NCI-H2081 (cell line): ENCODE results near the gene ZDHHC20.

Source experiments
- DNase-seq, 2 experiments: peaks; one replicate each; lab custom pipeline; 2025; lab: John Stamatoyannopoulos, UW

Gene ZDHHC20

DNA sequence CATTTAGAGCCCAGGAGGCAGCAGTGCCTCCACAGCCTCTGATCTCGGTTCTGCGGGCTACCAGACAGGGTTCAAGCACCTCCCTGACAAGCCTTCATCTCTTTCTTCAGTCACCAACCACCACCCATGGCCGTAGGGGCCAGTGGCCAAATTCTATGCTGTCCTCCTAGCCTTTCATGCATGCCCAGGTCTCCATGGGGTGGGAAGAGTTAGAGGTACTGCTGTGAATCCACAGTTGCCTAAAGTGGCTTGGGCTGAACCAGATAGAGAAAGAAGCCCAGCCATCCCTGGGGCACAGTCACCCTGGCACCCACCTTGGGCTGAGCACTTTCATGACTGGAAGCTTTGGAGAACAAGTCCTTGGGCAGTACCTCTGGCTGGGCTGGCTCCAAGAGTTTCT is 97.4 kb downstream of the ZDHHC20 start:
- DNase-seq = no peak

DNA sequence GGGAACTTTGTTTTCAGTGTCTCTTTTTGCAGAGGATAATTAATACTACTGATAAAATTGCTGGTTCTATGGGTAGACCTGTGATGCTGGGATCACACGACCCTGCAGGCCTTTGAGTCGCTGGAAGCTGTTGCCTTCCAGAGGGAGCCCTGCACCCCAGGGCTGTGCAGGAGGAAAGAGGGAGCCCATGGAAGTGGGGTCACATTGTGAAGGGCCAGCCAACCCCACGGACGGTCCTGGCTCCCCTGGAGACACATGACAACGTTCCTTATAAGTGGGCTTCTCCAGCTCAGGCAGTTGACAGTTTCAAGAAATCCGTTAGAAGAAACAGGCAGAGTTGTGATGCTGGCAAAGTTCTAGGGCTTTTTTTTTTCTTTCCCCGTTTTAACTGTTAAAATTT is 98.0 kb downstream of the ZDHHC20 start:
- no peak for DNase-seq

DNA sequence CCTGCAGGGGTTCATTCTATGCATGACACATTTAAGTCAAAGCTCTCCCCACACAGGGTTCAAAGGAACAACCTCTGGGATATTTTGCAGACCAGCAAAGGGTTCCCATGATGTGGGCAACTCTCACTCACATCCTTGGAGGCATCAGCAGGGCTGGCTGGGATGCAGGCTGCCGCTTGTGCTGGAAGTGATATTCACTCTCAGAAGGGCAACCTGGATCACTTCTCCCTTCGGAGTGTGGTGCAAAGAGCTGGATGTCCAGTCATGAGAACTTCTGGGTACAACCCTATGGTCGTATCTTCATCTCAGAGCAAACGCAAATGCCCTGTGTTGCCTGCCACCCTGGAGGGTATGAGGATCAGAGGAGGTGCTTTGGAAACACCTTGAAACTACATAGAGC is 98.6 kb downstream of the ZDHHC20 start:
- DNase-seq = no peak

DNA sequence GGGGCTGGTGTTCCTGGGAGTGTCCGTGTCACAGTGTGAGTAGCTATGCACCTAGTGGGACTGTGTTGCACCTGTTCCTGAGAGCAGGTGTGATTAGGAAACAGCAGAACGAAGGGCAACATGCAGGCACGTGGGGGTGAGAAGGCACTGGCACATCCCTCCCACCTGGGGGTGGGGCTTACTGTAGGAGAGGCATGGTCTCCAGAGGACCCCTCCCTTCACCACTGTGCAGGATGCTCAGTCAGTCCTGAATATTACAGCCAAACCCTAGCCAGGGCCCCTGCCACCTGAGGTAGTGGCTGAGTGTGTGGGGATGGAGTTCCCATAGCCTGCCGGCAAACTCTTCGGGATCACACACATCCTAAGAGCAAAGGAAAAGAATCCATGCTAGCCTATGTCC is 99.2 kb downstream of the ZDHHC20 start:
- no peak for DNase-seq

DNA sequence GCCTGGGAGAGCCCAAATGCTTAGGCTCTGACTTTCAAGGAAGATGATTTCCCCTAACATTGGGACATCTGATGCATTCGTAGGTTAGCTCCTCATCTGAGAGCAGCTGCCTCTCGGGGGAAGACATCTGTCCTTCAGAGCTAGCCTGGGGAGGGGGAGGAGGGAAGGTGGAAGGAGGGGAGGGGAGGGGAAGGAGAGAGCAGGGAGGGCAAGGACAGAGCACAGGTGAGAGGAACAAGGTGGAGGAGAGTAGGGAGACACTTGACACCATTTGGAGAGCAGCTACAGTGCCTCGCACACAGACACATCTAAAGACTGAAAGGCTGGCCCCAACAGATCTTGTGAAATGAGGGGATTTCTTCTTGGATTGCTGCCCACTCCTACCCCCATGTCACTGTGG is 103.8 kb downstream of the ZDHHC20 start:
- no peak for DNase-seq

DNA sequence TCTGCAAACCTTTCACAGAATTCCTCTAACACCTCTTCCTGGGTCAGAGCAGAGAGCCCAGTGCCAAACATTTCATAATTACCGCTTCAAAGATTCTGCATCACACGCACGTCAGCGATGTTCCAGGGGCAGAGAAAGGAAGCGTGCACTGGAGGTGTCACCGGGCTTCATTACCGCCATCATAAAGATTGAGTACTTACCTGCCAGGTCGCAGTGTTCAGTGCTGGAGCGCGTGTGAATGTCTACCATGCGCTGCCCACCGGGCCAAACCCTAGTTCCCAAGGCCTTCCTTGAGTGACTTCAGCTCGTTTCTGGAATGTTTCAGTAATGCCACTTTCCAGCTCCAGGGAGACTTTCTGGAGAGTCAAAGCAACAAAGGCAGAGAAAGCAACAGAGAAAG is 104.4 kb downstream of the ZDHHC20 start:
- no peak for DNase-seq

DNA sequence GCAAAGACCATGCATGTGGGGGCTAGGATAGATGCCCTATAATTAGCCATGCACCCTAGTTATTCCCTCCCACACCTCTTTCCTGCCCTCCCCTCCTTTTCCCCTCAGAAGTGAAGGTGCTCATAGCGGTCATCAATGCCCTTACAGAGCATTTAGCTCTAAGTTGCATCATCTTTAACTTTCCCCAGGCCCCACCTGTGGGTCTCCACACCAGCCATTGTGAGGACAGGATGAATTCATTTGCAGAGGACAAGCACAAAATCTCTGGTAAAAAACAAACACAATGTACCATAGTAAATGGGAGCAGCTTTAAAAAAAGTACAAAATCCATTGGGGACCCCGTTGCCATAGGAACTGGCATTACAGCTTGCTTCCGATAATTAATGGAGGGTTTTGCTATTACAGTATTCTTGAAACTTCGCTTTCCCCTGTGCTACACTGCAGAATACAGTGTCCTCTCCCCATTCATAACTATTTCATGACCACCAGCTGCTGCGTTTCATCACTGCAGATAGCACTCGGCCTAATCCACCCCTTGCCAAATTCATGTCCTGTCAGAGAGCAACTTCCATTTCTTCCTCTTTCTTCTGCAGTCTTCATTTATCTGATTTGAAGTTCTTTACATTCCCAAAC is 110.5 kb downstream of the ZDHHC20 start:
- DNase-seq = no peak

DNA sequence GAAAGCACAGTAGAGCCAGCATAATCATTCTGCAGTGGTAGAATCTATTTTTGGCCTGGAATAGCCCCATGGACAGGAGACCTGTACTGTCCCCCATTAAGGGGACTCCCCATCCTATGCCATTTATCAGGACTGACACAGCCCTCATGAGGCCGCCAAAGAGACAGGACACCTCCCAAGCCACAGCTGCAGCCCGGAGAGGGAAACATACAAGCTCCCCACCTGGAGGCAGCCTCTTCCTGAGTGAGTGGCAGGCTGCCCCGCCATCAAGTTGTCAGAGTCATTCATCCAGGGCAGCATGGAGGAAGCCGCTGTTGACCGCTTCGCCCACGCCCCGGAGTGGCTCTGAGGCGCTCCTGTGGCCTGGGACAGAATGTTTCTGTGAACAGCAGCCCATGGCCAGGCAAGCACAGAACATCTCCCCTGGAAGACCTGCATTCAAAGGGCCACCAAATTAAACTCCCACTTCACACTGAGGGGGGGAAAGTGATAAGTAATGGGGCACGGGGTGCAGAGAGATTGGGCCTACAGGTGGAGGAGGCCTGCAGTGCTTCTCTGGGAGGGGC is 111.3 kb downstream of the ZDHHC20 start:
- no peak for DNase-seq

DNA sequence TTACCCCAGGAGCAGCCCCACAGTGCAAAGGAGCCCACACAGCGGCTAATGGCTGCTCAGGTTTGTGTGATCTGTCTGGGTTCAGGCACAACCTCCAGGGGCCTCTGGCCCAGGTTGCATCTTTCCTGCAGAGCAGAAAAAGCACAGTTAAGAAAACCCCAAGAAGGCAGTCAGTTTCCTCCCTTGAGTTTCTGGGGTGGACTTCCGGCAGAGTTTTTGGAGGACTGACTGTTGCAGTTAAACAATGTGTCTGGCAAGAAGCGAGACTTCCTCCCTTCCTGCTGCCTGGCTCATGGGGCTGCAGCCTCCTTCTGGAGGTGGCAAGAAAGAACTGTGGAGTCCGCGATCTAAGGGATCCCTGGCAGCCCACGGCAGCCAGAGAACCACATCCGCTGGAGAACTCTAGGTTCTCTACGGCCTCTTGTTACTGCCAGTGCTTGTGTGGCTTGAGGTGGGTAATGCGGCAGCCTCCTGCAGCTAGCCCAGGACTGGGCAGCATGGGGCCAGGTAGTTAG is 114.4 kb downstream of the ZDHHC20 start:
- no peak for DNase-seq

DNA sequence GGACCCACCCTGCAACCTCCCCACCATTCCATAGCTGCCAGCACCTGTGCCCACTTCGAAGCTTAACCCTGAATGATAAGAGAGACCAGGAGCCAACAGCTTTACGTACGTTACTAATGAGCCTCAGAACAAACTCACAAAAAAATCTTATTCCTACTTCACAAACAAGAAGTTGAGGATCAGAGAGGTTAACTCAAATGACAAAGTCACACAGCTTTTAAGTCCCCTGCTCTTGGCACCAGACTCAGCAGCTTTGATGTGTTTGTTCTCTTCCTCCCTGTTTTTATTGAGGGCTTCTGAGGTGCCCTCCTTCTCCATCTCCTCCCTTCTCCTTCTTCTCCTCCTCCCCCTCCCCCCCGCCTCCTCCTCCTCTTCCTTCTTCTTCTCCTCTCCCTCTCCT is 115.4 kb downstream of the ZDHHC20 start:
- no peak for DNase-seq

DNA sequence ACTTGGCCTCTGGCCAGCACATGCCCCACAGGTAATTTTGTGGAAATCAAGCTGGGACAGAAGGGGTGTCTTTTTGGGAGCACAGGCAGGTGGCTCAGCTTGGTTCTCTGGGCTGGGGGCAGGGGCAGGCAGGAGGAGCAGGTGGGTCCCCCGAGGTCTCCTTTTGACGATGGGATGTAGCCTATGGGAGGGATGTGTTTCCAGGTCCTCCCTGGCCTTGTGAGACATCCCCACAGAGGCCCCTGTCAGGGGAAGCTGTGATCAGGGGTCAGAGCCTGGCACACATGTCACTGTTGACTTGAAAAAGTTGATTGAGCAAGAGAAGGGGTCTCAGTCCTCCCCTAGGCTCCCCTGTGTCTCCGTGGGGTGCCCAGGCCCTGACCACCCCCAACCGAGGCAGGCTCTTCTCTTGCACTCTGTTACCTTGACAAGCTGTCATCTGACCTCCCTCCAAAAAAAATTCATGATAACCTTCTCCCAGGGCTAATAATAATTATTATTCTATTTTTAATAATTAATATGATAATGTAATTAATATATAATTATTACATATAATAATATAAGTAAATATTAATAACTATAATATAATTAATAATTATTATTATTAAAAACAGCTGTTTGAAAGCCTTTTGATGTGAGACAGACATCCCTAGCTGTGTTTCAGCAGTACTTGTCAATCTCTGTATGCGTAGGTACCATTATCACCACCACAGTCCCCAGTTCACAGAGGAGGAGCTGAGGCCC is 116.2 kb downstream of the ZDHHC20 start:
- no peak for DNase-seq

DNA sequence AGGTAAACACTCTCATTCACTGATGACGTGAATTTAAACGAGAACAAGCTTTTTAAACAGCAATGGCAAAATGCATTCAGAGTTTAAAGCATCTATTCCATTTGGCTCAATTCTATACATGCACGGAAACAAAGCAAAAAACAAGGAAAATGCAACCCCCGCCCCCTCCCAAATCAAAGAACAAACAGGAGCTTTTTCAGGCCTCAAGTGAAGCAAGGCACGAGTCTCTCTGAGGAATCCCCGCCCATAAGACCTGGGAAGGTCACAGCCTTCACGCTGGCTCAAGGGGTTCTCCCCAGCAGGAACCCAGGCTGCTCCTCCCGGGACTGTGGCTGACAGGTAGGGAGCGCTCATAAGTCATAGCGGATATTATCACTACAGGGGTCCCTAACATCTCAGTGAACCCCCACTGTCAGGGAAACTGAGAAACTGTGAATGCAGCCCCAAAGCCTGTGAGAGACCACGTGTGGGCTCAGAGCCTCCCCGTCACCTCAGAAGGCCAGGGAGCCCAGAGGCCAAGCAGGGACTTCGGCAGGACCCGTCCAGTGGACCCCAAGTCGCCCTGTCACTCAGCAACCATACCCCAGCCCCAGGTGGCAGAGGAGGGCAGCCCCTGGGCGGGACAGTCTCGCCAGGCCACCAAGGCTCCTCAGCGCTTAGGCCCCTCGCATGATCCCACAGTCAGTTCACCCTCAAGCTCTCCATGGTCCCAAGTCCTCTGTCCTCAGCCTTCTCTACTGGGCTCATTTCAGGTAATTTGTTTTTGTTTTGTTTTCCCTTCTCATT is 117.3 kb downstream of the ZDHHC20 start:
- DNase-seq = no peak

DNA sequence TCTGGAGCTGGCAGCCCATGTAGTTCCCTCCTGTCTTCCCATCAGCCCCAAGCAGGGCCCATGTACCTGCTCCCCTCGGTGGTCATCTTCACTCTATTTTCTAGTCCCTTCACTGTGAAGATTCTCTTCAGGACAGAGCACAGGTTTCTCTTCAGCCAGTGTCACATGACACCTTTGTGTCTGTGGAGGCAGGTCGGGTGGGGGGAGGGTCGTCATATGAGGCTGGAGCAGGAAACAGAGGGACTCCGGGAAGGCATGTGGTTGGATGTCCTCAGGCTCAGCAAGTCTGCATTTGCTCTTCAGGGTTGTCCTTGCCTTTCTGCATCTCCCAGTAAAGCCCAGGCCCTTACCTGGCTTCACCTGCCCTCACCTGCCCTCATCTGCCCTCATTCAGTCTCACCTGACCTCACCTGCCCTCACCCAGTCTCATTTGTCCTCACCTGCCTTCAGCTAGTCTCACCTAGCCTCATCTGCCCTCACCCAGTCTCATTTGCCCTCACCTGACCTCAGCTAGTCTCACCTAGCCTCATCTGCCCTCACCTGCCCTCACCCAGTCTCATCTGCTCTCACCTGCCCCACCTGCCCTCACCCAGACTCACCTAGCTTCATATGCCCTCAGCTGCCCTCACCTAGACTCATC is 120.3 kb downstream of the ZDHHC20 start:
- DNase-seq = no peak

DNA sequence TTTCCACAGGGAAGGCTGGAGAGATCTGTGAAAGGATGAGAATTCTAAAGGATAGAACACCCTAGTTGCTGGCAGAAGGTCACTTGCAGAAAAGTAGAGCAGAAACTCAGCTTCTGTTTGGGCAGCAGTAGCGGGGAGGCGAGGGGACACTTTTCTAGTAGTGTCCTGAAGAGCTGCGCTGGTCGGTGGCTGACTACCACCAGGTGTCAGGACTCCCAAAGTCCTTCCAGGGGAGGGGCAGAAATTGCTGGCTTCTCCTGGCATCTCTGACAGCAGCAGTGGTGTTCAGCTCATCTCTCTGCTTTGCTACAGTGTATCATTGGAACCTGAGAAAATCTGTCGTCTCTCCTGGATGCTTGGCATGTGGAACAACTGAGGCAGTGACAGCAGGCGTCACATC is 120.9 kb downstream of the ZDHHC20 start:
- DNase-seq = no peak

DNA sequence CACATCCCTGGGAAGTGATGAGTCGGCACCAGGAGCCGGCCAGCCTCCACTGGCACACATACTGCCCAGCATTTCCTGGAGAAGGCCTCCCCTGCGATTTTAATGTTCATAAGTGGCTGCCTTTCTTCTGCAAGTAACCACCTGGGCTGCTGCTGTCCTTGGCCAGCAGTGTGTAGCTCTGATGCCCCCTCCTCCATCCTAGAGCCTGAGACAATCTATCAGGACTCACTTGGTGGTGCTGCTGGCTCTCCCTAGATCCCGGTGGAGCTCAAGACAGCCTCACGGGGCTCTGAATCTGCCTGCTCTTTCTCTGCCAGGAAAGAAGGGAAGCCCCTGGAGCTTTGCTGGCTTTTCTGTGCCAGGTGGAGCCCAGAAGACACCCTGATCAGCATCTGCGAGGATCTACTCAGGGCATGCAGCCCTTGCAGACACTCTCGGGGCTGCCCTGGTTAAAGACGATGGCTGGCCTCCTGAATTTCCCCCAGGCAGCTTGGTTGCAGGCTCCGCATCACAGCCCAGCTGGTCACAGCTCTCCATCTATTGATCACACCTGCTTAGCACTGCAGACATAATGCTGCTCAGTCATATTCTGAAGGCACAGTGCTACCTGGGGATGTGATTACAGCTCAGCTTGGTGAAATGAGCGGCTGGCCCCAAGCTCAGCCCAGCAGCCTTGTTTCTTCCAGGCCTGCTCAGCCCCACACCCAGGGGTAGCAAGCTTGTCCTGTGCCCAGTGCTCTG is 122.3 kb downstream of the ZDHHC20 start:
- no peak for DNase-seq

DNA sequence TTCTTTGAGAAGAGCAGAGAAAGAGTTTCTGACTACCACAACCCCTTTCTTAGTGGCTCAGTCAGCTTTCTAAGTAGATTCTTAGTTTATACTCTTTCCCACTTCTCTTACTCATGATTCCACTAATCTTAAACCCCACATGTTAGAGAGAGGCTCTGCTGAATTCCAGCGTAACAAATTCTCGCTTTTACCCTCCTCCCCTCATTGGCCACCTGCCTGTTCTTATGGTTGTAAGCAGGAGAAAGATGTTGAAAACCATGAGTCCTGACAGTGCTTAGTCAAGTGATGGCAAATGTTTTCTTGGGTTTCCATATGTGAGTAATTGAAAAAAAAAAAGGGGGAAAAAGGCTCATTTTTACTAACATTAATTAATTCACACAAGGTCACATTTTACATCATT is 125.9 kb downstream of the ZDHHC20 start:
- DNase-seq = no peak

DNA sequence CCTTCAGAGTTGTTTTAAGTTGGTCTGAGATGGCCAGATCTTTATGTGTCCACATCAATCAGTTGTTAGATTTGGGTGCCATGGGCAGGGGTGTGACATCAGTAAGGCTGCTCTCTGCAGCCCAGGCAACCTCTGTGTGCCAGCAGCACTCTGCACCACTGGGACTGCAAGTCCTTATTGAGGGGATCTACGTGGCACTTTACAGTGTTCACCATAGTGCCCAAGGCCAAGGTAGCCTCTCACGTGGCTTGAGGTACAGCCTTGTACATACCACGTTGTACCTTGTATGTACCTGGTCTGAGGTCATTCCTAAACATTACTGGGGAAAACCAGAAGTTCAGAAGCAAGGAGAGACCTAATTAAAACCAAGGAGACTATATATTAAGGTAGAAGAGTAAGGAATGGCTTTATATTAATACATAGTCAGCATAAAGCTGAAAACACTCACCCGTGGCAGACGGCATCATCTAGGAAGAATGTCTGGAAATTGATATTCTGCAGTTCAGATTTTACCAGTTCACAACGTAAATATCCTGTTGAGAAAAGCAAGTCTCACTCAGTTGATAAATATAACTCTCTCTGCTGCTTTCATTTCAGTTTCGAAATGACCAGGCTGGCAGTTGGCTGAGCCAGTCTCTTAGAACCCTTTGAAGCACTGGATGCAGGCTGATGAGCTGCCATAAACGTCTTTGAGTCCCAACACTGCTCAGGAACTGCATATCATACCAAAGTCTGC is 128.8 kb downstream of the ZDHHC20 start:
- DNase-seq = no peak

DNA sequence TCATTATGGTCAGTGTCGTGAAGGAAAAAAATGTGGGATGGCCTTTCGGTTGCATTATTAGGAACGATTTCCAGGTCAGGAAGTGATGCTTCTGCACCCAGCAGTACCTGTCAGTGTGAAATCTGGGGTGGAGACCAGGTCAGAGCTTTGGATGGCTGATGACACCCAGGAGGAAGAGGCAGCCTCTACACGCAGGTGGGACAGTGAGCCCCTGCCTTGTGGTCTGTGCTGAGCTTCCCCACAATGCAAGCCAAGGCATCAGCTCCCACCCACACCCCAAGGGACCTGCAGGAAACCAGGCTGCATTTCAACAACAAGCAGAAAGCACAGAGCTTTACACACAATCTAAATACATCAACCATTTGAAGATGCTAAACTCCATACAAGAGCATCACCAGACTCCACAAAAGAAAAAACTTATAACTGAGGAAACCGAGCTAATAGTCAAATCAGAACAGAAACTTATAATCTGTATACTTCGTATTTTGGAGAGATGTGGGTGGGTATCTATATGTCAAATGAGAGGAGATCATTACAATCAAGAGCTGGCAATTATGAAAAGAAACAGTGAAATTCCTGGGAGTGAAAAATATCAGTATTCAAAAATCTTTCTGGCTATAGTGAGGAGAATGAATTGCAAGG is 130.1 kb downstream of the ZDHHC20 start:
- DNase-seq = no peak

DNA sequence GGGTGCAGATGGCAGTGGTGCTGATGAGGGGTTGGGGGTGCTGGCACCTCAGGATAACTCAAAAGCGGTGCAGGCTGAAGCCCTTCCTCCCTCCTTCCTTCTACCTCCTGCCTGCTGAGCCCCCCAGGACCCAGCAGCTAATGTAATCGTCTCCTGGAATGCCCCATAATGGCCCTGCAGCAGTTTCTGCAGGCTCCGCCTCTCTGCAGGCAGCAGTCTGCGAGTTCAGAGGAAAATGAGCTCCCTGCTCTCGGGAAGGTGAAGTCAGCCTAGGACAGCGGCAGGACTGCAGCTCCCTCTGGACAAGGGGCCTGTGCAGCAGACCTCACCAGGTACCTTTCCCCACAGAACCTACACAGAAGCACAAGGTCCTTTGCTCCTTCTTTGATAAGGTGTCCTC is 130.9 kb downstream of the ZDHHC20 start:
- DNase-seq = no peak
